Neural cell (in vitro differentiated cells): Measurements from ENCODE around the gene AFF3. TPM values are rescaled to one million over a fixed set of nuclear protein-coding genes. Genes with fewer than 3 reads are reported as not detected.

Experiments used
- H2AFZ ChIP-seq: fragments of 200-600, 300-800 bp; sonication (generic), shearing (Covaris generic); 2 replicates; pipeline ENCODE4 v1.6.0; 2014; ENCODE audit warnings: low read depth, mild to moderate bottlenecking, antibody characterized with exemption, low read length, moderate library complexity
- H3F3A ChIP-seq: fragments of 200-600 bp; shearing (Covaris generic); 2 replicates; pipeline ENCODE4 v1.6.1; 2016; ENCODE audit warnings: mild to moderate bottlenecking, moderate library complexity, mixed read lengths, antibody characterized with exemption, low read length; ENCODE audit not compliant: insufficient read depth, poor library complexity, severe bottlenecking
- H3K27ac ChIP-seq: fragments of 200-600, 300-800 bp; sonication (generic), shearing (Covaris generic); 2 replicates; pipeline ENCODE4 v1.5.1; 2014; ENCODE audit warnings: mild to moderate bottlenecking, low read length, moderate library complexity
- H3K27me3 ChIP-seq: fragments of 300-800, 200-600 bp; sonication (generic), shearing (Covaris generic); 2 replicates; pipeline ENCODE4 v1.6.0; 2014; ENCODE audit warnings: mild to moderate bottlenecking, low read depth, low read length, moderate library complexity; ENCODE audit not compliant: insufficient read depth
- H3K36me3 ChIP-seq: fragments of 300-800, 200-600 bp; sonication (generic), shearing (Covaris generic); 2 replicates; pipeline ENCODE4 v1.5.1; 2014; ENCODE audit warnings: mild to moderate bottlenecking, antibody characterized with exemption, low read length, moderate library complexity; ENCODE audit not compliant: insufficient read depth
- H3K4me2 ChIP-seq: fragments of 300-800, 200-600 bp; sonication (generic), shearing (Covaris generic); 2 replicates; pipeline ENCODE4 v1.6.0; 2014; ENCODE audit warnings: mild to moderate bottlenecking, low read length
- H3K4me3 ChIP-seq: fragments of 300-800, 200-600 bp; sonication (generic), shearing (Covaris generic); 2 replicates; pipeline ENCODE4 v1.5.1; 2014; ENCODE audit warnings: mild to moderate bottlenecking, low read length, moderate library complexity
- H3K79me2 ChIP-seq: fragments of 200-600 bp; shearing (Covaris generic); replicated peaks from 2 replicates; pipeline ENCODE4 v1.6.0; 2014; ENCODE audit warnings: mild to moderate bottlenecking, low read length, moderate library complexity; ENCODE audit not compliant: insufficient read depth
- H3K9ac ChIP-seq: fragments of 300-800, 200-600 bp; sonication (generic), shearing (Covaris generic); 2 replicates; pipeline ENCODE4 v1.6.1; 2016; ENCODE audit warnings: mild to moderate bottlenecking, low read length, mixed read lengths
- H3K9me2 ChIP-seq: fragments of 200-600 bp; shearing (Covaris generic); 2 replicates; pipeline ENCODE4 v1.6.1; 2016; ENCODE audit warnings: mild to moderate bottlenecking, low read length, mixed read lengths; ENCODE audit not compliant: insufficient read depth
- H3K9me3 ChIP-seq: fragments of 200-600, 300-800 bp; sonication (generic), shearing (Covaris generic); 2 replicates; pipeline ENCODE4 v1.6.1; 2016; ENCODE audit warnings: mild to moderate bottlenecking, mixed run types, low read length, moderate library complexity, mixed read lengths
- H4K20me1 ChIP-seq: fragments of 200-600 bp; shearing (Covaris generic); 2 replicates; pipeline ENCODE4 v1.6.1; 2016; ENCODE audit warnings: mild to moderate bottlenecking, mixed run types; ENCODE audit not compliant: insufficient read depth
- CTCF ChIP-seq: fragments of 450-650 bp; IDR thresholded peaks from 2 replicates; pipeline ENCODE4 v1.5.1; 2014; ENCODE audit warnings: antibody characterized with exemption, mild to moderate bottlenecking, moderate library complexity; ENCODE audit not compliant: poor library complexity, severe bottlenecking
- EP300 ChIP-seq: fragments of 450-650 bp; conservative IDR thresholded peaks from 2 replicates; pipeline ENCODE4 v1.6.1; 2014; ENCODE audit warnings: antibody characterized with exemption, mild to moderate bottlenecking, moderate library complexity; ENCODE audit not compliant: poor library complexity, severe bottlenecking
- EZH2 ChIP-seq: fragments of 200-600, 300-800 bp; shearing (Covaris generic), sonication (generic); IDR thresholded peaks from 2 replicates; pipeline ENCODE4 v1.6.1; 2014; ENCODE audit warnings: antibody characterized with exemption, low read length, borderline replicate concordance, mild to moderate bottlenecking; ENCODE audit not compliant: insufficient read depth, poor library complexity, severe bottlenecking
- MXI1 ChIP-seq: fragments of 450-650 bp; conservative IDR thresholded peaks from 2 replicates; pipeline ENCODE4 v1.6.1; 2014; ENCODE audit warnings: antibody characterized with exemption, mild to moderate bottlenecking; ENCODE audit not compliant: poor library complexity, severe bottlenecking
- POLR2AphosphoS5 ChIP-seq: IDR thresholded peaks from 2 replicates; pipeline ENCODE4 v1.6.1; 2012
- RAD21 ChIP-seq: fragments of 450-650 bp; conservative IDR thresholded peaks from 2 replicates; pipeline ENCODE4 v1.6.1; 2014; ENCODE audit warnings: antibody characterized with exemption, mild to moderate bottlenecking, moderate library complexity
- REST ChIP-seq: IDR thresholded peaks from 2 replicates; pipeline ENCODE4 v1.6.1; 2012; ENCODE audit warnings: borderline replicate concordance
- SMC3 ChIP-seq: fragments of 450-650 bp; conservative IDR thresholded peaks from 2 replicates; pipeline ENCODE4 v1.6.1; 2014; ENCODE audit warnings: antibody characterized with exemption, mild to moderate bottlenecking, moderate library complexity; ENCODE audit not compliant: poor library complexity
- TAF1 ChIP-seq: IDR thresholded peaks from 2 replicates; pipeline ENCODE4 v1.6.1; 2012; ENCODE audit warnings: low read depth
- polyA plus RNA-seq: library from polyadenylated mRNA; depleted of rRNA; stranded (reverse); fragments of >200 nt; gene quantifications from 2 replicates; pipeline ENCODE4 v1.2.3, GENCODE V29; 2014

AFF3 gene
- polyA plus RNA-seq, 1 donor from 2014 or later, result 5.1 TPM

GRCh38 chr2:99638791-99639190 is 503.6 kb downstream of the AFF3 start:
- no peak overlapping the region for H3K27ac ChIP-seq
- H3K36me3 ChIP-seq, result no peaks in the 10 kb centered on the region
- H3F3A ChIP-seq, result no peaks in the 10 kb centered on the region
- no peaks in the 10 kb centered on the region for H3K79me2 ChIP-seq
- H3K4me2 ChIP-seq, result no peak overlapping the region
- no peak overlapping the region for H2AFZ ChIP-seq
- H3K4me3 ChIP-seq, result no peak overlapping the region
- H3K9me2 ChIP-seq, result no peaks in the 10 kb centered on the region
- H3K27me3 ChIP-seq, result no peaks in the 10 kb centered on the region
- no peaks in the 10 kb centered on the region for H3K9me3 ChIP-seq
- H4K20me1 ChIP-seq, result no peaks in the 10 kb centered on the region
- H3K9ac ChIP-seq, result no peak overlapping the region
- no peak for TF ChIP-seq EZH2
- TF ChIP-seq SMC3, result no peak
- TF ChIP-seq POLR2AphosphoS5, result no peak
- TF ChIP-seq MXI1, result no peak
- TF ChIP-seq TAF1, result no peak
- TF ChIP-seq EP300, result no peak
- TF ChIP-seq REST, result no peak
- TF ChIP-seq CTCF, result no peak
- TF ChIP-seq RAD21, result no peak

DNA sequence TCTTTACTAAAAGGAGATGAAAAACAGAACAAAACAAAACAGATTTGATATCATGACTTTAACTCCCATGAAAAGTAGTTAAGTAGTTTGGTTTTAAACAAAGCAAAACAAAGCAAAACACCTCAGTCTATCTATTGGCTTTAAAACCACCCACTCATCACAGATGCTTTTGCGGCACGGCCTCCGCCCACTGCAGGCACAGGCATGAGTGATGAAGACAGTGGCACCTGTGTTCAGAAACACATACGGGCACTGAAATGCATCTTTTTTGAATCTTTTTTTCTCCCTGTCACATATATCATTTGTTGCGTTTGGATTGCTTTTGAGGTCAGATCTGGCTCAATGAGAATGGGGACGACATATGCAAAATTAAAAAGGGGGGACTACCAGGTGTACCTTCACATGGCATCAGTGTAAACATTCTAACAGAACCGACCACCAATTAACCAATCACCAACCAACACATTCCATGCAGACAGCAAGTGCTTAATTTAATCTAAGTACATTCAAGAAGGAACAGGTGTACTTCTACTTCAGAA is 505.2 kb downstream of the AFF3 start:
- no peaks in the 10 kb centered on the region for H3K9me3 ChIP-seq
- H3K27me3 ChIP-seq, result no peaks in the 10 kb centered on the region
- H3K9ac ChIP-seq, result no peak overlapping the region
- H4K20me1 ChIP-seq, result no peaks in the 10 kb centered on the region
- H3K36me3 ChIP-seq, result no peaks in the 10 kb centered on the region
- no peak overlapping the region for H3K27ac ChIP-seq
- no peak for TF ChIP-seq EP300
- no peak for TF ChIP-seq TAF1
- no peak for TF ChIP-seq SMC3
- TF ChIP-seq REST, result no peak
- no peak for TF ChIP-seq POLR2AphosphoS5
- no peak for TF ChIP-seq EZH2
- TF ChIP-seq RAD21, result no peak
- TF ChIP-seq MXI1, result no peak
- TF ChIP-seq CTCF, result no peak
- no peaks in the 10 kb centered on the region for H3K79me2 ChIP-seq
- no peak overlapping the region for H3K4me3 ChIP-seq
- H2AFZ ChIP-seq, result no peak overlapping the region
- no peaks in the 10 kb centered on the region for H3F3A ChIP-seq
- no peaks in the 10 kb centered on the region for H3K9me2 ChIP-seq
- no peak overlapping the region for H3K4me2 ChIP-seq
